ENCODE measurements around the gene EBPL.
"Not testable (repeated sequence)": the region's sequence is repeated elsewhere in the genome, so short reads cannot be mapped to it uniquely, and the experiment has no call there.

EBPL gene

DNA sequence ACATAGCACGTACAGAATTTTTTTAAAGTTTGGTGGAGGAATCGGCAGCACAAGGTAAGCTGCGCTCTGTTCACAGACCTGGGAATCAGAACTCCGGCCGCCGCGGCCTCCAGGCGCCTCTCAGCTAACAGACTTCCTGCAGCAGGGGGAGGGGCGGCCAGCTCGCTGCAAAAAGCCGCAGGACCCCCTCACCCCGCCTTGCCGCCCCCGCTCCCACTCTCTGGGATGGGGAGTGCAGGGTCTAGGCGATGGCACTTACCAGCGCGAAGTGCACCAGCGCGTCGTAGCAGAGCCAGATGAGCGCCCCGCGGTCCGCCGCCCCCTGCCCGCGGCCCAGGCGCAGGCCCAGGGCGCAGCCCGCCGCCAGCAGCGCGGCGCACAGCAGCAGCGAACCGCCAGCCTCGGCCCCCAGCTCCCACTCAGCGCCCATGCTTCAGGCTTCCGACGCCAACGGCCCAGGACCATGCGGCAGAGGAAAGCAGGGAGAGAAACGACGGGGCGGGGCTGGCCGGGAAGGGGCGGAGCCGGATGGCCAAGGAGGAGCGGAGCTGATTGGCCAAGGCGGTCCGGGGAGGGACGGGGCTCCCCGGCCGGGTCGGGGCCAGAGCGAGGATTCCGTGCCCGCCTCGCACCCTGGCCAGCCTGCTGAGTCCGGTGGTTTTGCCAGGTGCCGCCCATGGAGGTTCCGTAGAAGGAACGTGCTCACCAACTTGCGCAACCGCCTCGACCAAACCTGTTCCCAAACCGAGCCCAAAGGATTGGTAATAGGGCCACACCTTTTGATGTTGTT is at the start of gene EBPL:
Gene EBPL (minus strand): TSS at position 492 of the 790 bp plus-strand sequence. CDS start 62 bp downstream, at position 430.
- DNase-seq (ENCODE audit: low spot score): peak; percentile 92

DNA sequence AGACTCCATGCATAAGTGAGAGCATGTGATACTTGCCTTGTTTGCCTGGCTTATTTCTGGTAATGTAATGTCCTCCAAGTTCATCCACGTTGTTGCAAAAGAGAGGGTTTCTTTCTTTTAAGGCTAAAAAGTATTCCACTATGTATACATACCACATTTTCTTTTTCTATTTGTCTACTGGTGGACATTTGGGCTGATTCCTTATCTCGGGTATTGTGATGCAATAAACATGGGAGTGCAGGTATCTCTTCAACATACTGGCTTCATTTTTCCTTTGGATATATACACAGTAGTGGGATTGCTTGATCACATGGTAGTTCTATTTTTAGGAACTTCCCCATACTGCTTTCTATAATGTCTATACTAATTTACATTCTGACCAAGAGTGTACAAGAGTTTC is 49.6 kb upstream of the EBPL start:
- no peak for DNase-seq (ENCODE audit: low spot score)

DNA sequence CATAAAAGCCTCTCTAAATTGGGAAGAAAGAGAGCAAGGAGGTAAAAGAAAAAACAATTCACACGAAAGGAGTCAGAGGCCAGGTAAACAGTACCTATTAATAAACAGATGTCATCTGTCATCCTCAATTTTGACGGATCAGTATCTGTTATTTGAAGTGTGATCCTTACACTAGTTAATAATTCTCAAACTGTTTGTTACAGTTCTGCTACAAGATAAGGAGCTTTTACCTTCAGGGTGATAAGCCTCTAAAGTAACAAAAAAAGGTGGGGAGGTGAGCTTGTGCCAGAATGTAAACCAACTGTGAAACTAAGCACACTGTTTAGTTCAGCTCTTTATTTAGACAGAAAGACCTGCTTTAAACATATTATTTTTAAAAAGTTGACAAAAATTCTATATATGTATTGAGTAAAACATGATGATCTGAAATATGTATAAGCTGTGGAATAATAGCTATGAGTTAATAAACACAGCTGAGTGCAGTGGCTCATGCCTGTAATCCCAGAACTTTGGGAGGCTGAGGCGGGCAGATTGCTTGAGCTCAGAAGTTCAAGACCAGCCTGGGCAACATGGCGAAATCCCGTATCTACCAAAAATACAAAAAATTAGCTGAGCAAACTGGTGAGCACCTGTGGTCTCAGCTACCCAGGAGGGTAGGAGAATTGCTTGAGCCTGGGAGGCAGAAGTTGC is 48.4 kb upstream of the EBPL start:
- DNase-seq (ENCODE audit: low spot score): no peak

DNA sequence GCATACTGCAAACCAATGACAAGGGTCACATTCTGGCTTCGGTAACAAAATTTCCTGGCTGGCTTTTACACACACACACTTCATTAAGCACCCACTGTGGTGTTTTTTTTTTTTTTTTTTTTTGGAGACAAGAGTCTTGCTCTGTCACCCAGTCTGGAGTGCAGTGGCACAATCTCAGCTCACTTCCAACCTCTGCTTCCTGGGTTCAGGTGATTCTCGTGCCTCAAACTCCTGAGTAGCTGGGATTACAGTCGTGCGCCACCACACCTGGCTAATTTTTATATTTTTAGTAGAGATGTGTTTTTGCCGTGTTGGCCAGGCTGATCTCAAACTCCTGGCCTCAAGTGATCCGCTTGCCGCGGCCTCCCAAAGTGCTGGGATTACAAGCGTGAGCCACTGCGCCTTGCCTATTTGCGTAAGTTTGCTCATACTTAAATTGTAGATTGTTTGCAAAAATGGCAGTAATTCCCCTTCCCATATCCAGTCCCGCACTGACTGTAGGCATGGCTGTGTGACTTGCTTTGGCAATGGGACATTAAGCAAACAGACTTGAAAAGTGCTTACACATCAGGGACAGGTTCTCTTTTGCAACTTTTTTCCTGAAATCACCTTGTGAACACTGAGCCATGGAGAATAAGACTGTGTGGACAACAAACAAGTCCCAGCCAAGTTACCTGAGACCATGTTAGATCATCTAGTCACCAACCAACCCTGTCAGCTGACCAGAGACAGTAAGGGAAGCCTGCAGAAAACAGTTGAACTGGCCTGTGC is 42.1 kb upstream of the EBPL start:
- DNase-seq (ENCODE audit: low spot score): no peak

DNA sequence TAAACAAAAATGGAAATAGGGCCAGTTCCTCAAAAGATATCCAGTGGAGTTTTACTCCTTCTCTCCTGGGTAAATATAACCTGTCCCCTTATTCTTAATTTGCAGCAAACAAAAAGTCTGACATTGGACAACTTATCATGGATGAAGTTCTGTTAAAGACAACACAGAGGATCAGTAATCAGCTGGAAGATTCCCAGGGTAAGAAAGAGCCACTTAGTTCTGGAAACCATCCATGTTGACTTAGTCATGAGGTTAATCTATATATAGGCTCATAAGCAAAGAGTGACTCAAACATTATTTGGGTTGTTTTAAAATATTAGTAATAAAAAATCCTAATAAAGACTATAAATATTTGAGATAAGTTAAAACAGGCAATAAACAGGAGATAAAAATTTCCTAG is 40.5 kb upstream of the EBPL start:
- DNase-seq (ENCODE audit: low spot score): no peak

DNA sequence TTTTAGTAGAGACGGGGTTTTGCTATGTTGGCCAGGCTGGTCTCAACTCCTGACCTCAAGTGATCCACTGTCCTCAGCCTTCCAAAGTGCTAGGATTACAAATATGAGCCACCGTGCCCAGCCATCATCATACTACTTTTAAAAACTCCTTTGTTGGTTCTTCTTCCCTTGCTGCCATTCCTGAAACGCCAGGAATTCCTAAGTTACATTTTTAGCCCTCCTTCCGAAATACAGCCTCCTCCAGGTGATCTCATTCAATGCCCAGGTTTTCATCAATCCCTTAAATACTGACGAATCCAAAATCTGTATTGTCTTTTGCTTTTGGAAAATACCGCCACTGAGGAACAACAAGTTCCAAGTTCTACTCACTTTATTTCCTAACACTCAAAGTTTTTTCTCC is 25.3 kb upstream of the EBPL start:
- DNase-seq (ENCODE audit: low spot score): no peak

DNA sequence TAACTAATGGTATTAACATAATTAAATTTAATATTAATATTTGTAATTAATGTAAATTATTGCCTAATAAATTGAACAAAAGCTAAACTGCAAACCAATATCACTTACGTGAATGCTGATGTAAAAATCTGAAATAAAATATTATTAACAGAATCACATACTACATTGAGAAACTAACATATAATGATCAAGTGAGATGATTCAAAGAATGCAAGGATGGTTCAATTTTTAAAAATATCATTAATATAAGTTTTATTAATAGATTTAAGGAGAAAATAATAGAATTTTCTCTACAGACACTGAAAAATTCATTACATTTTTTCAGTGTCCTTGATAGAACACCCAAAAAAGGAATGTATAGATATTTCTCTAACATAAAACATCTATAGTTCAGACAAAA is 23.5 kb upstream of the EBPL start:
- no peak for DNase-seq (ENCODE audit: low spot score)

DNA sequence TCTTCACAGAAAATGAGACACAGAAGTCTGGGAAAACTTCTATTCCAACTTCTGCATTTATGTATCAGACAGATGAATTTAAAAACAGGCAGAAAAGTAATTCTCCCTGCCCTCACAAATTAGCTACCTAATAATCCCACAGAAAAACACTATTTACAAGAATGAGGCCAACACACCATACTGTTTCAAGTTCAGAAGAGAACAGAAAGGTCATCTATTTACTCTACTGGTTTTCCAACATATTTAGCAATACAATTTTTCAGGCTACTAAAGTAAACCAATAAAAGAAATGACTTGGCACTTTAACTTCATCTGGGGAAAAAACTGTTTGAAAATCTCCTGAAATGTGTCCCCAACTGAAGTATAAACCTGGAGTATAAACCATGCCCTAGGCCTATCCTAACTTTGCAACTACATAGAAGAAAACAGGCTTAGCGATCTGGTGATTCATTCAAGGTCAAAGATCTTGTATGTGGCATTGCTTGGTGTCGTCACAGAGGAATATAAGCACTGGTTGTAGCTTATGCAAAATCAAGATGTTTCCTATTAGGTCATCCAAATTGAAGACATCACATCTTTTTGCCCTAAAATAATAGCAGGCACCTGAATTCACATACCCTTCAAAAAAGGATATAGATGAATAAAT is 20.1 kb upstream of the EBPL start:
- DNase-seq (ENCODE audit: low spot score): no peak

DNA sequence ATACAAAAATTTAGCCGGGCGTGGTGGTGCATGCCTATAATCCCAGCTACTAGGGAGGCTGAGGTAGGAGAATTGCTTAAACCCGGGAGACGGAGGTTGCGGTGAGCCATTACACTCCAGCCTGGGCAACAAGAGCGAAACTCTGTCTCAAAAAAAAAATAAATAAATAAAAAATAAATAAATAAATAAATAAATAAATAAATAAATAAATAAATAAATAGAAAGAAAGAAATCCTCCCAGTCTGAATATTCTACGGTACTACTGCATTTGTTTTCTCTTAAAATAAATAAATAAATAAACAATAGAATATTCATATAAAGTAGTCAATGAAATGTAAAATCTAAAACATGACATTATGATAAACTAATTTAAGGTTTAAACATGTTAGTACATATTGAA is 13.0 kb upstream of the EBPL start:
- DNase-seq (ENCODE audit: low spot score): not testable (repeated sequence)

DNA sequence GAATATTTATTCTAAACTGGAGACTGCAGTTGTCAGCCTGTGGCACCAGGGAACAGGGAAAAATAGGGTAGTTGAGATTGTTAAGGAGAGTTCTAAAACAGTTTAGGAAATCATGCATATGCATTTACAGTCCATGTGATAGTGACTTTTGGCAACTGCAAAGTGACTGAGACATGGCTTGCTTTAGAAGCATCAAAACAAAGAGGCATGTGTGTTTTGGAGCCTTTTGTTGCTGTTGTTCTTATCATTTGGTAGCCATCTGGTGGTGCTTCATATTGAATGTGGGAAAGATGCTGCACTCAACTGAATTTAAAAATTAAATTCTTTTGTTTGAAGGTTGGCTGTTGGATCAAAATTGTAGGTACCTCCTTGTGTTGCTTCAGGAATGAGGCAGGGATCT is 10.2 kb upstream of the EBPL start:
- DNase-seq (ENCODE audit: low spot score): no peak

DNA sequence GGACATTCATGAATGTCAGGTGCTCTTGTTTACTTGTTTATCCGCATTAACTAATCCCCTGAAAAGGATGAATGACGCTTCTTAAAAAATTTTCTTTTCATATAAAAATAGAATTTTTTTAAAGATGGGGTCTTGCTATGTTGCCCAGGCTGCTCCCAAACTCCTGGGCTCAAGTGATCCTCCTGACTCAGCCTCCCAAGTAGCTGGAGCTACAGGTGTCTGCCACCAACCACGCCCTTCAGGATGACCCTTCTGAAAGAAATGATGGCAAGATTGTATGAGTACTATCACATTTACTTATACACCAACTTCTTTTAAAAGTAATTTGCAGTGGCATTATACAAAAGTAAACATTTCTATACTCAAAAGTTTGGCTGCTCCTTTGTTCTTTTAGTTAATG is 6.2 kb upstream of the EBPL start:
- no peak for DNase-seq (ENCODE audit: low spot score)

DNA sequence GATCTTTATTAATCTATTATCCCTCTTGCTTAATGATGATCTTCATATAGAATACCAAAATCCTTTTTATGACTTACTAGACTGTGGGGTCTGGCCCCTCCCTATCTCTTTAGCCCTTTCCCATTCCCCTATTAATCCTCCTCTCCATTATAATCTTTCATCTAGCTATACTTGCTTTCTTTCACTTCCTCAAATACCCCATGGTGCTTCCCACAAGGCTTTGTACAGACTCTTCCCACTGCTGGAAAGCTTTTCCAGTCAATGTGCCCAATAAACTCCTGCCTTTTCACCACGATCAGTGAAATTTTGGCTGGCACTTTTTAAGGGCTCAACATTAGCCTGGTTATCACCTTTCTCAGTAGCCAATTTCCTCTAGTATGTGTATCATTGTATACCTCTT is 3.2 kb upstream of the EBPL start:
- no peak for DNase-seq (ENCODE audit: low spot score)

DNA sequence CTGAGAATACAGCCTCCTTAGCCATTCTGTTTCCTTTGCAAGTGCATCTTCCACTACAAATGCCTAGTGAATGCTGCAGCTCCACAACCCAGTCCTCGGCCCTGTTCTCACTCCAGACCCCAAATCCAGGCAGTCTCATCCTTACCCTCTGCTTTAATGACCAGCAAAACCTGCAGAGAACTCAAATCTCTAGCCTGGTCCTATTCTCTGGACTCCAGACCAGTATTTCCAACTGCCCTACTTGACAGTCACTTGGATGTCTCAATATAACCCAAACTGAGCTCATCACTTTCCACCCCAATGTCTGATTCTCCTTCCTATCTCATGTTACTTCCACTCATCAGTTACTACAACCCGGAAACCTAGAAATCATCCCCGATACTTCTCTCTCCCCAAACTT is 2.6 kb upstream of the EBPL start:
- no peak for DNase-seq (ENCODE audit: low spot score)

DNA sequence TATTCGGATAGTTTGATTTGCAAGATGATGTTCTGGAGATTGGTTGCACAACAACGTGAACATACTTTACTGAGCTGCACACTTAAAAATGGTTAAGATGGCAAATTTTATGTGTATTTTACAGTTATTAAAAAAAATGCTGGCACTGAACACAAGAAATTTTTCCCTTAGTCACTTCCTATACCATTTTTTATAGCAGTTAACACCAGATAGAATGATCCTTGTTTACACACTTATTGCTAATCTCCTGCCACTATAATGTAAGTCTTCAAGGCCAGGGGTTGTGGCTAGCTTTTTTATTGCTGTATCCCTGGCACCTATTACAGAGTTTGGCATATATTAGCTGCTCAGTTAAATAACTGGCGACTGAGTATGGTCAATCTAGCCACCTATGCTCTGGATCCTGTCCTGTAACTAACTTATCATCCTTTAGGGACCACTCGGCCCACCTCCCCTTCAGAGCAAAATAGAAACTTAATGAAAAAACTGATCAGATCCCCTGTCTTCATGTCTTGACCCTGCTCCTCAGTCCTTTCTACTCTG is 2.0 kb upstream of the EBPL start:
- DNase-seq (ENCODE audit: low spot score): peak; percentile 24

DNA sequence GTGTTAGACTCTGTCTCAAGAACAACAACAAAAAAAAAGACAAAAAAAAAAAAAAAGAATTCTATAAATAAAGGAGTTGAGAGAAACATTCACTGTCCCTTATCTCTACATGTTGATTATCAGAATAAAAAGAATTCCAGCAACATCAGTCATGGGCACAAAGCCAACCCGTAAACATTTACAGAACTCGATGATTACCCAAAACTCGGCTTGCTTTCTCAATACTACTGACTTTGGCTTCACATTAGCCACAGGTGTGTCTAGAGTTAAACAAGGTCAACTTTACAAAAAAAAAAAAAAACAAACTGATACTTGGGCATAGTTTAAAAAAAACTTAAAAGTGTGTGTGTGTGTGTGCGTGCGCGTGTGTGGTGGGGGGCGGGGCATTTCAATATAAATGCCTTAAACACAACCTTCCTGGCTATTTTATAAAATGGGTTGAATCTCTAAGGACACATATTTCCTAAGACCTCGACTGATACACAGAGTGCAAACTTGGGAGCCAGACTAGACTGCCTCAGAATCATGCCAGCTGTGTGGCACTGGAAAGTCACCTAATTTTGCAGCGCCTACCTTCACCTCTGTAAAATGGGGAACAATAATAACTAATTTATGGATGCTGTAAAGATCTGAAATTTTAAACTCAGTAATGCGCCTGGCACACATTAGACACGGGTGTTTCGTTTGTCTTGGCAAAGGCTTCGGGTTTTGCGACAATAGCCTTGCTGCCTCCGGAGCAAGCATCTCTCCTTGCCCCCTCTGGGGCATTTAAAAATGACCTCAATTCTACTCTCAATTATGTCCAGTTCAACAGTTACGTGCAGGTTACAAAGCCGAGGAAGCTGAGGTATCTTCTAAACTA is 922 bp downstream of the EBPL start:
- DNase-seq (ENCODE audit: low spot score): peak; percentile 69

DNA sequence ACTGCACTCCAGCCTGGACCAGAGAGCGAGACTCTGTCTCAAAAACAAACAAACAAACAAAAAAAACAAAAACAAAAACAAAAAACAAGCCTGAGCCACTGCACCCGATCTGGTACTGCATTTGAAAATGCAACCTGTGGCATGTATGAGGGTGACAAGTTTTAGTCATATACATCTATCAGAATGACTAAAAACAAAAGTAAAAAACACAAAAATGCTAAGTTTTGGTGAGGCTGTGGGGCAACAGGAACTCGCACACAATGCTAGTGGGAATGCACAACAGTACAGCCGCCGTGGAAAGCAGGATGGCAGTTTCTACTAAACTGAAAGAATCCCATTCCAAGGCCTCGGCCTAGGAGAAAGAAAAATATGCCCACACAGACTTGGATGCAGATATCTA is 7.8 kb downstream of the EBPL start:
- DNase-seq (ENCODE audit: low spot score): no peak

DNA sequence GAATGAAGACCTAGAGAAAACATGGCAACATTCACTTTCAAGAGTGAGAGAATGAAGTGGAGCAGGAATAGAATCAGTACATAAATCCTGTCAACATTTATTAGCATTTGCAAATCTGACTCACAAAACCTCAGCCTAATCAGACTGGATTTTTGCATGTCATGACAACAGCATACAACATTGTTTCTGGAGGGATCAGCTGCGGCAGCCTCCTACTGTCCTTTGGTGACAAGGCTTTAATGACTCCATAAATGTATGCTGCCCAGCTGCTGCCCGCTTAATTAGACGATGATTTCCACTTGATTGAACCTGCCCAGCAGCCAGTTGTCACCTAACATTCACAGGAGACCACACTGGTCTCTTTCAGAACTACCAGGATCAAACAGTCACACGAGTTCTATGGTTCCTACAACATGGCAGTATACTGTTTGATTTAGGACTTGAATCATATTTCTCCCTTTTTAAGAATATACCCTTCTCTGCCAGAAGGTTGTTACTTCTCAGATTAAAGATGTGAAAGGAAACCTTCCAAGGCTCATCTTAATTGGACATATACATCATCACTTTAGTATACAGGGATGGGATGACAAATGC is 9.3 kb downstream of the EBPL start:
- DNase-seq (ENCODE audit: low spot score): no peak

DNA sequence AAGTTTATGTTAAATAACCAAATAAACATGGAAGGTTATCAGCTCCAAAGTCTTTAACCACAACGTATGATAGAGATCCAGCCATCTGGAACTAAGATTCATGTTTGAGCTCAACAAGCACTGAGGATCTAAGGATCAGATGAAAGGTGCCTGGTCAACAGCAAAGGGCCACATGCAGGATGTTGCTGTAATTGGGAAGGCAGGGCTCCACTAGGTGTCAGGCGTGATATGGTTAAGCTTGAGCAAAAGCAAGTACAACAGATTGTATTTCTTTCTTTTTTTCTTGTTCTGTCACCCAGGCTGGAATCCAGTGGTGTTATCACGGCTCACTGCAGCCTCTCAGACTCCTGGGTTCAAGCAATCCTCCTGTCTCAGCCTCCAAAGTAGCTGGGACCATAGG is 12.0 kb downstream of the EBPL start:
- DNase-seq (ENCODE audit: low spot score): no peak

DNA sequence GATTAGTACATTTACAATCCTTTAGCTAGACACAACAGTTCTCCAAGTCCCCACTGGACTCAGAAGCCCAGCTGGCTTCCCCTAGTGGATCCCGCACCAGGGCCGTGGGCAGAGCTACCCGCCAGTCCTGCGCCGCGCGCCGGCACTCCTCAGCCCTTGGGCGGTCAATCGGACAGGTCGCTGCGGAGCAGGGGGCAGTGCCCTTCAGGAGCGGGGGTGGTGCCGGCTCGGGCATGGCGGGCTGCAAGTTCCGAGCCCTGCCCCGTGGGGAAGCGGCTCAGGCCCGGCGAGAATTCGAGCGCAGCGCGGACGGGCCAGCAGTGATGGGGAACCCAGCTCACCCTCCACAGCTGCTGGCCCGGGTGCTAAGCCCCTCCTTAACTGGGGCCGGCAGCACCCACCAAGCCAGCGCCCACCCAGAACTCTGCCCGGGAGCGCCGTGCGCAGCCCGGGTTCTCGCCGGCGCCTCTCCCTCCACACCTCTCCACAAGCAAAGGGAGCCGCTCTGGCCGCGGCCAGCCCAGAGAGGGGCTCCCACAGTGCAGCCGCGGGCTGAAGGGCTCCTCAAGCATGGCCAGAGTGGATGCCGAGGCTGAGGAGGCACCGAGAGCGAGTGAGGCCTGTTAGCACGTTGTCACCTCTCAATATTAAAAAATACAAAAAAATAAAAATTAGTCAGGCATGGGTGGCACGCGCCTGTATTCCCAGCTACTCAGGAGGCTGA is 12.9 kb downstream of the EBPL start:
- DNase-seq (ENCODE audit: low spot score): no peak
